NCI-H524 treated with DMSO at 0.1 percent for 48 hours (cell line): ENCODE results near the gene GAP43.

ENCODE experiments used
- DNase-seq: peaks from one replicate; lab custom pipeline; 2025; lab: John Stamatoyannopoulos, UW

GAP43 gene

GRCh38 chr3:115627180-115628074 is 4.1 kb downstream of the GAP43 start:
- no peak for DNase-seq

GRCh38 chr3:115628075-115628412 is 4.7 kb downstream of the GAP43 start:
- DNase-seq, result no peak

DNA sequence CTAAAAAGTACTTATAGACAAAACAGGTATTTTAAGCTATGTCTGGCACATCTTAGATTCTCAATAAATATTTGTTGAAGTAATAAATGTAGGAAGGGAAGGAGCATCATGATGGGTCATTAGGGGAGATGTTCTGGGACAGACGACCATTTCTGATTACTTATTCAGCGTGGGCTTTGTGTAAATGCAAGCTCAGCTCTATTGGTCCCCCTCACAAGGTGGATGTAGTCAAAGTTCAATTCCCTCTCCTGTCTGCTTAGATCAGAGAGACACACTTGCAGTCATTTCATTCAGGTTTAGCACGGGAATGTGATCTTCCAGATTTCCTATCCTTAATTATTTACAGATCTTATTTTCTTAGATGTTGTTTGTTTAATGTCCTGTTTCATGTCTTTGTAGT is 7.5 kb downstream of the GAP43 start:
- no peak for DNase-seq

DNA sequence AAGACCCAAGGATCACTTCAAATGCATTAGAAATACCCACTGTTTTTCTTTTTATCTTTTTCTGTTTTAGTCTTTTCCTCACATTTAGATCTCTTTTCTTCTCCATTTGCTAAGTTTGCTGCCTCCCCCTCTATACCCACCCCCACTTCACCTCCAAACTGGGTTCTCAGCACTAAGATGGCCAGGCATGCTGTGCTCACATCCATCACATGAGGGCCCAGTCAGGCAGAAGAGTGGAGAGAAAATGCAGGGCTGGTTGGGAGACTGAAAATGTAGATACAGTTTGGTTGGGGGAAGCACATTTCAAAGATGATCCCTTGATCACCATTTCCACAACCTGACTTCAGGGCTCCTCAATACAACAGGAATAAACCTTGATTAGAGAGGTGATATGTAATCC is 8.7 kb downstream of the GAP43 start:
- no peak for DNase-seq

DNA sequence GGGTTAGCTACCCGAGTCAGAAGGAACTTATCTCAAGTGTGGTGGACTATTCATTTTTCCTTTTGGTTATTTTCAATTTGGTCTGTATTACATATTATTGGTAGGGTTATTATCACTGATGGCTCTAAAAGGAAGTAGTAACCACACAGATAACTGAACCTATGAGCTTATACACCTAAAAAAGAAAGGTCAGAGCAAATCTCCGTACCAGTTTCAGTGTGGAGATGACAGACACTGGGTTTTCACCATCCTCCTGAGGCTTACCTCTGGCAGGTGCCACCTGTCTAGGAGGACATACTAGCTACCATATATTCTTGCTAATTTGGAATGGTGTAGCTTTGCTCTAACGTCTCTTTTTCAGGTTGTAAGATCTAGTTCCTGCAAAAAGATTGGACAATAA is 10.2 kb downstream of the GAP43 start:
- DNase-seq, result no peak

DNA sequence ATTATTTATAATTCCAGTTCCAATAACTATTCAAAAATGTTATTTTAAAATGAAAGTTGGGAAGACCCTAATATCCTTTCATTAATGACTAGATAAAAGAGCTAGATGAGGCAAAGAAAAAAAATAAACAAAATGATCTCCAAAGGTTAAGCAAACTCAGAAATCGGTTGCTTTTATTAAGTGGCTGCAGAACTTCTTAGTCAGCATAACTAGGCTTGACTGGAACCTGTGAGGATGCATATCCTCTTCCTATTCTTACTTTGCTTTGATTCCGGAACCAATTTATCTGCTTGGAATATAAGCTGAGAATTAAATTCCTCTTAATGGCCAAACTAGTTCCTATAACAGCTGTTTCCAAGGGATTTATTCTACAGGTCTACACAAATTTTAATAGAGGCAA is 10.7 kb downstream of the GAP43 start:
- DNase-seq, result no peak

GRCh38 chr3:115635406-115635805 is 12.1 kb downstream of the GAP43 start:
- DNase-seq, result no peak

DNA sequence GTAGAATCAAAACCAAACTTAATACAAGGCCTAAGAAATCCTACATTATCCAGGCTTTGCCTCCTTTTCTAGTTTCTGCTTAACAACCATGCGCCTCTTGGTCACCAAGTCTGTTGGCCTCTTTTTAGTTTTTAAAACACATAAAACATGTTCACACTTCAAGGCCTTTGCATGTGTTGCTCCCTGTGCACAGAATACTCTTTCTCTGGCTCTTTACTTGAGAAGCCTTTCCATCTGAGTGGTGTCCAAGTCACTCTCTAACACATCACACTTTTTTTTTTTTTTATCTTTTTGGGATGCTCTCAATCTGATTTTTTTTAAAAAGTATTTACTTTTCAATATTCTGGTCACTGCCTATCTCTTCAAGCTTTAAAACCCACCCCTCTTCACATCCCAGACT is 14.9 kb downstream of the GAP43 start:
- DNase-seq, result no peak

DNA sequence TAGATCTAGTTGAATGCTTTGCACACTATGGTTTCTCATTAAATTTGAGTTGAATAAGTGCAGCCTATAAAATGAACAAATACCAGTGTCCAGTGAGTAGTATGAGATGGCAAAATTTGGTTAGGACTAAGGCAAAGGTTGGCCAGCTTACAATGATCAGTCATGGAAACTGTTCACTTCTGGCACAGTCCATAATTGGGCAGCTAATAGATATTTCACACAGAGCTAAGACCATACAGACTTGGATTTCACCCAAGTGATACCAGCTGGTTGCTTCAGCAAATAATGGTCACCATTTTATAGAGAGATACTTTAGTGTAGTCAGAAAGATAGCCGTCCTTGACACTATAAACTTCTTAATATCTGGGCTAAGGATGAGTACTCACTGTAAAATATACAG is 15.7 kb downstream of the GAP43 start:
- no peak for DNase-seq

GRCh38 chr3:115644391-115644790 is 21.1 kb downstream of the GAP43 start:
- DNase-seq, result no peak

GRCh38 chr3:115646027-115646690 is 22.8 kb downstream of the GAP43 start:
- DNase-seq, result no peak

DNA sequence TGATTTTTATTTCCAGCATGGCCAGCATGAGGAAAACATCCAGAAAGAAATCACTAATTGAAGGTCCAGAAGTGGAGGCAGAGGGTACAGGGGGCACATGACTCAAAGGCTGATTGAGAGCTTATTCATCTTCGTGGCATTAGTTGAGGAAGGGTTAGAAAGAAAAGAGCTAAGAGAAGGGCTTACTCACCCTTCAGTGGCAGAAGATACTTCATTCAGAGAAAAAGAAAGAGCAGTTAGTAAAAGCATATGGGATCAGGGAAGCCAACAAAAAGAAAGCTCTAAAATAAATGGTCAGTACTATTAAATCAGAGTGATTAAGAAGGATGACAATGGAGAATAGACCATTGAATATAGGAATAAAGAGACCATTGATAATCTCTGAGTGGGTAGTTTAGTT is 25.2 kb downstream of the GAP43 start:
- no peak for DNase-seq

- DNase-seq, result no peak
Observed at GRCh38 chr3:115651087-115651486, 27.8 kb downstream of the GAP43 start.

DNA sequence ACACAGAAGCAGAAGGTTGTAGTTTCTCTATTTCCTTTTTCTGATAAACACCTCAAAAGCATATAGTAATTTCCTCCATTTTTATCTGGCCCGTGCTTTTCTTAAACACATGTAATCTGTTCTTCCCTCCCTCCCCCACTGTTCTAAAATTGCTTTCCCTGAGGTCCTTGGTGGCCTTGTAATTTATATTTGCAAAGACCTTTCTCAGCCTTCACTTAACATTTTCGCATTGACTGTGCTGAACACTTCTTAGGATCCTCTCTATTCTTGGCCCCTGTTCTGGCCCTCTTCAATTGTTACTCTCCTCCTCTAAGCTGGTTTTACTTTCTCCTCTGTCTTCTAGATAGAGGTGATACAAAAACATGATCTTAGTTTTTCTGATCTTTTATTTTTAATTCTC is 28.3 kb downstream of the GAP43 start:
- DNase-seq, result no peak

- no peak for DNase-seq
Observed at GRCh38 chr3:115652738-115653137, 29.4 kb downstream of the GAP43 start.

- DNase-seq, result no peak
Observed at GRCh38 chr3:115655761-115656282, 32.5 kb downstream of the GAP43 start.

DNA sequence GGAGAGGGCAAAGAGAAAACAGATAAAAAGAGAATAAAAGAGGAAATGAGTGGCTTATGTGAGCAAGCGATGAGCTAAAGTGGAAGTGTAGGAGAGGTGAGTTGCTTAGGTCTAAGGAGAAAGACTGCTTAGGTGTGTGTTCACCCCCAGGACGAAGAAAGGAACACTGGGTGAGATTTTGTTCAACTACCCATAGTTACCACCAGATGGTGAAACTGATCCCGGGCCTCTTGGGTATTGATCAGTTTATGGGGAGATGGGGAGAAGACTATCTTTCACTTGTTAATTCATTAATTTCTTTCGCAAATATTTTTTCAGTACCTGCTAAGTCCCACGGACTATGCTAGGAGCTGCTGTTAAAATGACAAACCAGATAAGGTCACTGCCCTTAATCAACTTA is 33.9 kb downstream of the GAP43 start:
- DNase-seq, result no peak

- no peak for DNase-seq
Observed at GRCh38 chr3:115658032-115658336, 34.7 kb downstream of the GAP43 start.

DNA sequence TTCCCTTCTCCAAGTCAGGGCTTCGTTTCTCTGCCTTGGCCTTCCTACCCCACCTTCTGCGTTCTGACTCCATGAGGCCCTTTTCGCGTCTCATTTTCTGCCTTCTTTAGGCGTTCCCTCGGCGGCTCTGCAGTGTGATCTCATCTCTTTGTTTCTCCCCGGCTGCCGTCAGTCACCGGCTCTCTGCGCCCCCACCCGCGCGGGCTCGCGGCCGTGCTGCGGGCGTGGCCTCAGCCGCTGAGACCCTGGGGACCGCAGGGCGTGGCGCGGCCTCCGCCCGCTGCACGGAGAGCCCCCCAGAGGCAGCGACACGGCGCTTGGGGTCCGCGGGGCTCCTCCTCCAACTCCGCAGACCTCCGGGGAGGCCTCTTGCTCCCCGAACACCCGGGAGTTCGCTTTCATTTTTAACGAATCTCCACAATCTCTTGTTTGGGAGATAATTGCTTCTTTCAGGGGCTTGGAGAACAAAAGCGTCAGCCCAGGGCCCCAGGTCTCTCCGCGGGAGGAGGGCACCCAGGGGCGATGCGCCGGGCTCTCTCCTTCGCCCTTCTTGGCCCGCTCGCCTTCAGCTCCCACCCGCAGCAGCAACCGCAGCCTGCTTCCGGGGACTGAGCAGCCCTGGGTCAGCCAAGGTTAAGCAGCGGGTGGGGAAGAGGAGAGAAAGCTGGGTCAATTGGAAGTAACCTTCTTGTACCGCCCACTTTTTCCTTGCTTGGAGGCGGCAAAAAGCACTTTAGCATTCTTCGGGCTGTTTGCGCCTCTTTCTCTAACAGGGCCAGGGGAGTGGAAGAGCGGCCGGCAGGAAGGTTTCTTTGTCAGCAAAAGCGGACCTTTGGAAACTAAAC is 35.2 kb downstream of the GAP43 start:
- DNase-seq, result no peak

GRCh38 chr3:115659253-115660220 is 36.2 kb downstream of the GAP43 start:
- no peak for DNase-seq

DNA sequence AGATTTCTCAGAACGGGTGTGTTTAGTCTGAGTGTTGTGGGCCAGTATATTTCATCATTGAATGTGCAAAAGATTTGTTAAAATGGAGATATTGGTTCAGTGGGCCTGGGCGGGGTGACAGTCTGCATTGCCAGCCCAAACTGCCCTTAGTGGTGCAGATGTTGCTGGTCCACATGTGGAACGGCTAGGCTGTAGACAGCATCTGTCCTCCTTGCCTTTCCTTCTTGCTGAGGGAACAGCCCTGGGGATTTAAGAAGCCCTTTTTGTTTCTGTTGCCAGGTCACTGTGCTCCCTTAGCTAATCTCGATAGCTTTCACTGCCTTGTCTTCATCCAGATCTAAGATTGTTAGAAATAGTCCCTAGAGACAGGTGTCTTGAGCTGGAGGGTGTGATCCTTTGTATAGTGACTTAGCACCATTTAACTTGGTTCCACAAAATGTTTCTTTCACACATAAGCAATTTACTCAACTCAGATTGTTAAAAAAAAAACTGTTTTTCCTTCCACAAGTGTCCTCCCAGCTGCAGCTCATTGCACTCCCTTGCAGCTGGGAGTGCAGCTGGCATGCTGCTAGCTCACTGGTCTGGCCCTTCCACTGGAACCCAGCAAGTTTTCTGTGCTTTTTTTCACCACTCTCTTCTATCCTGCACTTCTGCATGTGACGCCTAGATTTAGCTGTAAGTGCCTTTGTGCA is 37.5 kb downstream of the GAP43 start:
- DNase-seq, result no peak
